GM20431 (cell line): Measurements from ENCODE around the gene MORF4L1.
"Not testable (repeated sequence)": the region's sequence is repeated elsewhere in the genome, so short reads cannot be mapped to it uniquely, and the experiment has no call there.

Experiments
- in situ Hi-C: fragments of 300-500 bp; cut with MseI, MboI; formaldehyde crosslinking; loops from one replicate; pipeline ENCODE4 v1.15.0; 2020; ENCODE audit warnings: low sequenced_read_pairs; ENCODE audit not compliant: unreplicated experiment

MORF4L1 gene

DNA sequence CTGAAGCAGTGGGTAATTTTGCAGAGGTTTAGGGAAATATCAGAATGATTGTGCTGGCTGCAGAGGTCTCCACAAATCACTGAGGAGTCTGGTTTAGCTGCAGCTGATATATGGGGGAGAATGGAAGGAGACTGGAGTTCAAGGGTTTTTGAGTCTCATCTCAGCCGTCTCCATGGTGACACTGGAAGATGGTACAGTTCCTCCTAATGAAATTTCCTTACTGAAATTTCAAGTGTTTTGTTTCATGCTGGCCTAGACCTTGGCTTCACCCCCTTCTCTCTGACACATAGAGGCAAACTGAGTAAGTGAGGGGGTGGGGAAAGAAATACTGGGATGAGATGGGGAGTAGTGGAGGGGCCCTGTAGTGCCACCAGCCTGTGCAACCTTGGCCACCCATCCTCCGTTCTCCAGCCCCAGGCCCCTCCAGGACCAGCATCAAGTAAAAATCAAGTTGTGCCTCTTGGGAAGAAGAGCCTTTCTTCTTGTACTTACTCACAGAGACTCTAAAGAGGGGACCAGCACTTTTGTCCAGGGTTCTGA, 17.8 kb upstream of the MORF4L1 start:
- in situ Hi-C loops, result no loop called here

- in situ Hi-C loops, result no loop called here
Measured at GRCh38 chr15:78855746-78856145, 16.9 kb upstream of the MORF4L1 start.

DNA sequence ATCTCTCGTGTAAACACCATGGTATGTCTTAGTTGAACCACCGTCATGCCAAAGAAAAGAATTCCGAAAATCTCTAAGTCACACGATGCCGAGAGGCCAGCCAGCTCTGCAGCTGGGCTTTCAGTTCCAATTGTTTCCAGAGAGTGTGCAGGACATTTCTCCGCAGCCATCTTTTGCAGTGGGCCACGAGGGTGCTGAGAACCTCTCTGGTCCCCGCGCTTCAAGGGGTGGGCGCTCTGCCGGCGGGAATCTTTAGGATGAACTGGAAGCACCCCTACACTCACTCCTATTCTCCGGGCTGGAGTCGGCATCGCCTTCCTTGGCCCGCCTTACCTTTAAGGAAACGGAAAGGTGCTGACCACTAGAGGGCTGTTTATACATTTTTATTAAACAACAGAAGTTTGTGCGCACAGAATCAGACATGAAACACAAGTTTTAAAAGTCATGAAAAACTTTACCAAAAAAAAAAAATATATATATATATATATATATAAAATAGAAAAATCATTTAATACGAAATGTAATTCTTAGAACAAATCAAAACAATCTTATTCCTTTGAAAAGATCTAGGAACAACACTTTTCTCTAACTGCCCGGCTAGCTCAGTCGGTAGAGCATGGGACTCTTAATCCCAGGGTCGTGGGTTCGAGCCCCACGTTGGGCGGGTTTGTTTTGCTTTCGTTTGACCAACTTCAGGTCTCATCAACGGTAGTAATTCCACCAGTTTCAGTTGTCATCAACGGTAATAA, 12.5 kb upstream of the MORF4L1 start:
- in situ Hi-C loops, result no loop called here

DNA sequence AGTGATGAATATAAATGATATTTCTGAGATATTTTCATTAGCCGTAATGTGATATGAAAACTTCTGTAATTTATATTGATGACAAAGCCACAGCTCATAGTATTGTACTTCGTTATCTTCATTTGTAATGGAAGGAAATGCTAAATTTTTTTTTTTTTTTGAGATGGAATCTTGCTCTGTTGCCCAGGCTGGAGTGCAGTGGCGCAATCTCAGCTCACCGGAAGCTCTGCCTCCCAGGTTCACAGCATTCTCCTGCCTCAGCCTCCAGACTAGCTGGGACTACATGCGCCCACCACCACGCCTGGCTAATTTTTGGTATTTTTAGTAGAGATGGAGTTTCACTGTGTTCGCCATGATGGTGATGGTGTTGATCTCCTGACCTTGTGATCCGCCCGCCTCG, 7.1 kb upstream of the MORF4L1 start:
- in situ Hi-C loops, result not testable (repeated sequence)

GRCh38 chr15:78866031-78866430, 6.7 kb upstream of the MORF4L1 start:
- in situ Hi-C loops, result not testable (repeated sequence)

GRCh38 chr15:78866803-78867202, 5.9 kb upstream of the MORF4L1 start:
- in situ Hi-C loops, result no loop called here

DNA sequence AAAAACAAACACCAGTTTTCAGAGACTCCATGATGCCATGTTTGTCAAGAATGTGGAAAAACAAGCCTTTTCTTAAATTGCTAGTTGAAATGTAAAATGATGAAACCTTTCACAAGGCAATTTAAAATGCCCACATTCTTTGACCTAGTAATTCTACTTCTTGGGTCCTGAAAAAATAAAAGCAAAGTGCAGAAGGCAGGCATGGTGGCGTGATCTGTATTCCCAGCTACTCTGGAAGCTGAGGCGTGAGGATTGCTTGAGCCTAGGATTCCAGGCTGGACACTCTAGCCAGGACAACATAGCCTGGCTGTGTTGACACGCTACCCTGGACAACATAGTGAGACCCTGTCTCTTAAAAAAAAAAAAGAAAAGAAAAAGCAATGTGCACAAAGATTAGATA, 4.3 kb upstream of the MORF4L1 start:
- in situ Hi-C loops, result no loop called here

GRCh38 chr15:78871483-78872127, 1.1 kb upstream of the MORF4L1 start:
- in situ Hi-C loops, result not testable (repeated sequence)

DNA sequence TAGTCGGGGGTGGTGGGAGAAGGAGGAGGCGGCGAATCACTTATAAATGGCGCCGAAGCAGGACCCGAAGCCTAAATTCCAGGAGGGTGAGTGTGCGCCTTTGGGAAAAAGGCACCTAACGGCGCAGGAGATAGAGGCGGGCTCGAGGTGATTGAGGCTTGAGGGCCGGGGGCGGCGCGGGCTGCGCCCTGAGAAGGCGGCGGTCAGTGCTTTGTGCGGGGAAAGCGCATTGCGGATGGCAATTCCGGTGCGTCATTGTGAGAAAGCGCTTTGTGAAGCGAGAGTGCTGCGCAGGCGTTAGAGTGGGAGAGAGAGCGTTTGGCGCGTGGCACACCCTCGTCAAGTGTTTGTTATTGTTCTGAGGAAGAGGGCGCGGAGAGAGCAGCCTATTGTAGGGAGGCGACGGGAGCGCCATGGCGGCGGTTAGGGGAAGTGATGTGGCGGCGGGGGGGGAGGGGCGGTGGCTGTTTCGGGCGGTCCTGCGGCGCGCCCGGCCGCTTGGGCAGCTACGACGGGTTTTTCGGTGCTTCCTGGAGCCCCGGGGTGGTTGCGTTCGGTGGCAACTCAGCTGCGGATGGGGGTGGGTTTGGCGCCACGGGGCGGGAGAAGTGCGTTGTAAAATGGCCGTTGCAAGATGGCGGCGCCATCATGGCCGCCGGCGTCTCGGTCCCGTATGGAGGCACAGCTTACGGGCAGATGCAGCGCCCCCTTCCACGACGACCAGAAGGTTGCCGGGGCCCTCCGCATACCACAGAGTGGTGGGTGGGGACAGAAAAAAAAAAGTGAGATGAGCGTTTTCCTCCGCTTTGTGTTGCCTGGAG, 492 bp downstream of the MORF4L1 start:
- in situ Hi-C loops, result no loop called here

GRCh38 chr15:78873793-78874765, 1.4 kb downstream of the MORF4L1 start:
- in situ Hi-C loops, result no loop called here

DNA sequence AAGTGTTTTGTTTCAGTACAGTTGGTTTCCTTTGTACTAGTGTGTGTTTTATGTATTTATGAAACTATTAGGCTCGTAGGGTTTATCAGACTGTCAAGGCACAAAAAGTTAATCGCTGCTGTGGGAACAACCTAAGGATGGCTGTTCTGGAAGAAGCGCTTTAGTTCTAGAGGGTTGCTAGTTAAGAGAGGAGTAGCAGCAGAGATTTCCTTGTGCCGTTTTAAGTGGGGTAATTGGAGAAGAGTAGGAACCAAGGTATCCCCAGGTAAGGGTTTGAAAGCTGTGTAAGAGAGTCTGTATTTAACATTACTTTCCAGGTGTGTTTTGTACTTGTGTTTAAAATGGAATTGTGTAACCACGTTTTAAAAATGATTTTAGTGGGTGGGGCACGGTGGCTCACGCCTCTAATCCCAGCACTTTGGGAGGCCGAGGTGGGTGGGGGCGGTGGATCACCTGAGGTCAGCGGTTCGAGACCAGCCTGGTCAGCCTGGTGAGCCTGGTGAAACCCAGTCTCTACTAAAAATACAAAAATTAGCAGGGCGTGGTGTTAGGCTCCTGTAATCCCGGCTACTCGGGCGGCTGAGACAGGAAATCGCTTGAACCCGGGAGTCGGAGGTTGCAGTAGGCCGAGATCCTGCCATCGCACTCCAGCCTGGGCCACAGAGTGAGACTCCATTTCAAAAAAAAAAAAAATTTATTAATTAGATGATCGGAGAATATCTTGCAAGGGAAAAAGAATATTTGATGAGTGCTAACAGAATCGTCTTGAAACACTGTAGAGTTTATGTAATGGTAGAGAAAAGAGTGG, 2.6 kb downstream of the MORF4L1 start:
- in situ Hi-C loops, result no loop called here

- in situ Hi-C loops, result not testable (repeated sequence)
Measured at GRCh38 chr15:78876954-78877353, 4.3 kb downstream of the MORF4L1 start.

DNA sequence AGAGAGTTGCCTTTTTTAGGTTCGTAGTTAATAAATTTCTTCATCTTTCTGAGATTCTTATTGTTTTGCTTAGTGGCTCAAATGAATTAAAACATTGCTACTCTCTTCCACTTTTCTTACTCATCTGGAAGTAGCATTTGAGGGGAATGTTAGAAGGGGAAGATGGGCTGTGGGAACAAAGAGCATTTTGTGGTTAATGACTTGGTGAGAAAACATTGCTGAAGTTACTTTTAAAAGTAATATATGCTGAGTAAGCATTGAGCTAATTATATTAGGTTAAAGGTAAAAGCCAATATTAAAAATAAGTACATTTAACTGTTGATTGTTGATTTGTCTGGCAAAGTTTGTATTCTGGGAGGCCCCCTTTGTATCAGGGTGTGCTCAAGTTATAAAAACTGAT, 5.7 kb downstream of the MORF4L1 start:
- in situ Hi-C loops, result no loop called here

DNA sequence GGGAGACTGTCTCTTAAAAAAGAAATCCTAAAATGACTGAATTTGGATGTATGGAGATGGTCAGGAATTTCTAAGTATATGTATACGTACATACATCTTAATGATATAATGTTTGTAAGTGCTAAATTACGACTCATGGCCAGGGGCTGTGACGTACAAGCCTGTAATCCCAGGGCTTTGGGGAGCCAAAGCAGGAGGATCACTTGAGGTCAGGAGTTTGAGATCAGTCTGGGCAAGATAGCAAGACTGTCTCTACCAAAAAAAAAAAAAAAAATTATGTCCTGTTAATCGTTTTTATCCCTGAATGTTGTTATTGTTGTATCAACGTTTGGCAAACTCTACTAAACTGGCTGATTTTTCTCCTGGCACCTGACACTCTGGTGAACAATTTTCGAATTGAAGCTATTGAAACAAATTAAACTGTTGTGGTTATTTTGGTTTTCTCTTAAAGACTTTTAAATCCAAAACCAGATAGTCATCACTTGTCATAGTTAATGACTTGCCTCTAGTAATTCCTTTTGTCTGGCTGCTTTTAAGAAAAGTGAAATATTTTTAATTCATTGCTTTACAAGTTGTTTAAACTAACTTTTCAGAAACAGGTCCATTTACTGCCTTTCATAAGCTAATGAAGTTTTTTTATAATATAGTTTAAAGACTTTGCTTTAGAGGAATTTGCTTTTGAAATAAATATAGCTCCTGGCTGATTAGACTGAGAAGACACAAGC, 7.0 kb downstream of the MORF4L1 start:
- in situ Hi-C loops, result no loop called here

GRCh38 chr15:78880242-78880533, 7.5 kb downstream of the MORF4L1 start:
- in situ Hi-C loops, result no loop called here

GRCh38 chr15:78880813-78881212, 8.1 kb downstream of the MORF4L1 start:
- in situ Hi-C loops, result no loop called here

- in situ Hi-C loops, result no loop called here
Measured at GRCh38 chr15:78881681-78882080, 9.0 kb downstream of the MORF4L1 start.

DNA sequence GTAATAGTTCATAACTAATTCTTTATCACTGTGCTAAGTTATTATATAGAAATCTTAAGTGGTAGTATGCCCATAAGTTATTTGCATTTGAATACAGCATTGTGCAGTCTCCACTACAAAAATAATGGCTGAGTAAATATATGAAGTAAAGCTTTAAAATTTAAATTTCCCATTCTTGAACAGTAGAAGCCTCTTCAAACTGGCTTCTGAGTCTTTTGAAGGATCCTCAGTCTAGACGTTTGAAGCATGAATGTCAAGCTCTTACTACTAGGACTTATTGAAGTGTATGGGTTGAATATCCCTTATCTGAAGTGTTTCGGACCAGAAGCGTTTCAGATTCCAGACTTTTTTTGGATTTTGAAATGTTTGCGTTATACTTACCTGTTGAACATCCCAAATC, 16.3 kb downstream of the MORF4L1 start:
- in situ Hi-C loops, result no loop called here
